GM10248 (cell line): ENCODE measurements around the gene PPFIBP1.

Experiments
- CTCF ChIA-PET: fragments of 300-600 bp; sonication (Branson Sonifier 250); formaldehyde crosslinking; extraction: SDS; loops from one replicate; lab custom pipeline; 2021; ENCODE audit warnings: antibody characterized with exemption; lab: Yijun Ruan, JAX
- POLR2A ChIA-PET: fragments of 350-650 bp; sonication (Branson Sonifier 250); formaldehyde crosslinking; extraction: SDS; loops from one replicate; lab custom pipeline; 2020; ENCODE audit warnings: antibody characterized with exemption; lab: Yijun Ruan, JAX
- DNase-seq: peaks from one replicate; pipeline ENCODE4 v3.0.0; 2012; ENCODE audit errors: extremely low spot score
- TF ChIP-seq, protein P1 (sequence below): IDR thresholded peaks from 2 replicates; pipeline ENCODE4 v1.5.1; 2012; ENCODE audit warnings: mild to moderate bottlenecking, low read depth; ENCODE audit errors: extremely low read depth, missing control alignments, control extremely low read depth

PPFIBP1 gene

GRCh38 chr12:27566626-27567025 lies 42.6 kb downstream of the PPFIBP1 start:
- POLR2A ChIA-PET: no interaction called here
- CTCF ChIA-PET: interaction anchor here (0.7 to 3.1 kb wide), 5 partner anchors 8 to 32 kb away, joined by 3 to 15 read pairs (median 3); no protein-coding TSS in a partner anchor
- TF ChIP-seq, protein P1, sequence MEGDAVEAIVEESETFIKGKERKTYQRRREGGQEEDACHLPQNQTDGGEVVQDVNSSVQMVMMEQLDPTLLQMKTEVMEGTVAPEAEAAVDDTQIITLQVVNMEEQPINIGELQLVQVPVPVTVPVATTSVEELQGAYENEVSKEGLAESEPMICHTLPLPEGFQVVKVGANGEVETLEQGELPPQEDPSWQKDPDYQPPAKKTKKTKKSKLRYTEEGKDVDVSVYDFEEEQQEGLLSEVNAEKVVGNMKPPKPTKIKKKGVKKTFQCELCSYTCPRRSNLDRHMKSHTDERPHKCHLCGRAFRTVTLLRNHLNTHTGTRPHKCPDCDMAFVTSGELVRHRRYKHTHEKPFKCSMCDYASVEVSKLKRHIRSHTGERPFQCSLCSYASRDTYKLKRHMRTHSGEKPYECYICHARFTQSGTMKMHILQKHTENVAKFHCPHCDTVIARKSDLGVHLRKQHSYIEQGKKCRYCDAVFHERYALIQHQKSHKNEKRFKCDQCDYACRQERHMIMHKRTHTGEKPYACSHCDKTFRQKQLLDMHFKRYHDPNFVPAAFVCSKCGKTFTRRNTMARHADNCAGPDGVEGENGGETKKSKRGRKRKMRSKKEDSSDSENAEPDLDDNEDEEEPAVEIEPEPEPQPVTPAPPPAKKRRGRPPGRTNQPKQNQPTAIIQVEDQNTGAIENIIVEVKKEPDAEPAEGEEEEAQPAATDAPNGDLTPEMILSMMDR: no peak
- no peak for DNase-seq

DNA sequence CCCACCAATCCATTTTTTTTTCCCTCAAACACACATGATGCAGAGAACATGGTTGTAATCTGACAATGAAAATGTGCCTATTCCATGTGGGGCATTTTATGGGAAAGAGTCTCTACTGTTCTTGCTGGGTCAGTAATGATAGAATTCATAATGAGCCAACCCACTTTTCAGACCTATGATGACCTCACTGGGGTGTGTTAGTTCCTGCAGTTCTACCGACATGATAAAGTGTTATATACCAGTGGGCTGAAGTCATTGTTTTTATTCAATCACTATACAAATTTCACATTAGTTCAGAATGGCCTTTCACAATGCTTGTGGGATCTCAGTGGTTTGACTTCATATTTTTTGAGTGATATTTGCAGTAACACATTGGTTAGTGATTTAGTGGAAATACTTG lies 47.5 kb downstream of the PPFIBP1 start:
- POLR2A ChIA-PET: no interaction called here
- TF ChIP-seq, protein P1: no peak
- CTCF ChIA-PET: no interaction called here
- no peak for DNase-seq

GRCh38 chr12:27572486-27573255 lies 48.7 kb downstream of the PPFIBP1 start:
- TF ChIP-seq, protein P1: no peak
- ChIA-PET POLR2A (no interaction called here), CTCF (interaction anchor here (0.9 kb wide), 1 partner anchor 16 kb away, joined by 3 read pairs; no protein-coding TSS in a partner anchor)
- no peak for DNase-seq

DNA sequence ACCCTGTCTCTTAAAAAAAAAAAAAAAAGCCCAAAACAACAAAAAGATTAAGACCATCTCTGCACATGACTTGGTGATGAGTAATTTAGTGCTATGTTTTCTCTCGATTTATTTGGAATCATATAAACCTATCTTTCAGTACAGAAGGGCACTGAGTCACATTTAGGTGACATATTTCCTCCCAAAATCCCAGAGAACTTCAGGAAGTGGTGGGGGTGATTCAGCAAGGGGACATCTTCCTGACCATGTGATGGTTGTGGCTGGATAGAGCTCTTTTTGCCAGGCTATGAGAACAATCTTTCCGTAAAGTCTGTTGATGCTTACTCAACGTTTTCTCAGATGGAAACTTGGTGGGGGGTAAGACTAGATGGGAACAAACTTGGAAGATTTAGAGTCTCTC lies 50.0 kb downstream of the PPFIBP1 start:
- TF ChIP-seq, protein P1: no peak
- CTCF ChIA-PET: interaction anchor here (0.9 to 1.6 kb wide), 6 partner anchors 8 to 61 kb away, joined by 3 to 6 read pairs (median 4); no protein-coding TSS in a partner anchor
- POLR2A ChIA-PET: no interaction called here
- DNase-seq: no peak

DNA sequence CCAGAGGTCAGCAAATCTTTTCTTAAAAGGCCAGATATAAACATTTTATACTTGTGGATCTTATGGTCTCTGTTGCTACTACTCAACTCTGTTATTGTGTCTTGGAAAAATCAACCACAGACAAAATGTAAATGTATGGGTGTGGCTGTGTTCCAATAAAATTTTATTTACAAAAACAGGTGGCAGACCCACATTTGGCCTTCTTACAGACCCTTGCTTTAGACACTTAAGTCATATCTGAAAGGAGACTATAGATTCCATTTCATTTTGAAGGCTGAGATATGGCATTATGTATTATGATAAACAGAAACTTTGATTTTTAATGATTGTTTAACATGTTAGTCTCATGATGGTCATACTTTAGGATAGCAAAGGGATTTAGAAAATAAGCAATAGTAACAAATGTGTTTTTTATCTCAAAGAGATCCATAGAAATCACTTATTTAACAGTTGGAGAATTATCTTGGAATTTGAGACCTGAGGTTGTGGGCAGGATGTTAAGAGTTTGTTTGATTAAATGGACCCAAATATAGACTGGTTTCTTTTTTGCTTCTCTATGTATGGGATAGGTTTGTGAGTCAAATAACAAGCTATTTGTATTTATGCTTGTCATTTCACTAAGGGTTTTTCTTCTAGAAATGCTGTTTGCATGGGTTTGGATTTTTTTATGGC lies 51.2 kb downstream of the PPFIBP1 start:
- ChIA-PET CTCF (interaction anchor here (1.0 to 1.9 kb wide), 8 partner anchors 9 to 150 kb away, joined by 3 to 5 read pairs (median 3); no protein-coding TSS in a partner anchor), POLR2A (no interaction called here)
- no peak for DNase-seq
- TF ChIP-seq, protein P1: no peak

- CTCF ChIA-PET: interaction anchor here (1.0 to 1.9 kb wide), 5 partner anchors 9 to 151 kb away, joined by 3 to 5 read pairs (median 3); no protein-coding TSS in a partner anchor
- no peak for DNase-seq
- POLR2A ChIA-PET: no interaction called here
- TF ChIP-seq, protein P1: no peak
These were observed 51.7 kb downstream of the PPFIBP1 start for GRCh38 chr12:27575762-27576118.
